ENCODE measurements around the gene SLC25A17. TPM values are rescaled to one million over a fixed set of nuclear protein-coding genes. Genes with fewer than 3 reads are reported as not detected.

Gene SLC25A17
- total RNA-seq, 4 donors from 2014 or later, result 5.8 to 9.6 (median 8.4) TPM

DNA sequence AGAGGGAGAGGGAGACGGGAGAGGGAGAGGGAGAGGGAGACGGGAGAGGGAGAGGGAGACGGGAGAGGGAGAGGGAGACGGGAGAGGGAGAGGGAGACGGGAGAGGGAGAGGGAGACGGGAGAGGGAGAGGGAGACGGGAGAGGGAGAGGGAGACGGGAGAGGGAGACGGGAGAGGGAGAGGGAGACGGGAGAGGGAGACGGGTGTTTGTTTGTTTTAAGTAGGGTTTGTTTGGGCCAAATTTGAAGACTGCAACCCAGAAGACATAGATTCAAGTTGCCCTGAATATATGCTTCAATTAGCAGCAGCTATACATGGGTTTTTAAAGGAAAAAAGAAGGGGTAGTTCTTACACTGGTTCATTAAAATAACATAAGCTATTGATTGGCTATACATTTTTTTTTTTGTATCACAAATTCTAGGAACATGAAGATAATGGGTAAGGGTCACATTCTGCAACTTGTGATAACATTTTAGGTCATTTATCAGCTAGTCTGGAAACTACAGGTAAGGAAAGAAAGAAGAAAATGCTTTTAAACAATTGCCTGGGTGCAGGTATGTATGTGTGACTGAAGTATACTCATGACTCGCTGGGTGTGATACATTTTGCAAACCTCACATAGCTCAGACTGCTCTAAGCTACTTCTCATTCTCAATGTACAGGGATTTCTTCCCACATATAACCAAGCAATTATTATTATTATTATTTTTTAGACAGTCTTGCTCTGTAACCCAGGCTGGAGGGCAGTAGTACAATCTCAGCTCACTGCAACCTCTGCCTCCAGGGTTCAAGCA is 72.5 kb downstream of the SLC25A17 start:
- 56% methylated on average over 8 of the region's 12 CpGs for WGBS
- Histone ChIP-seq H3K27ac (replicated peaks in 1 of 4) (no peak overlapping the region), H3K4me3 (no peak overlapping the region), H3K9me3 (no peaks in the 10 kb centered on the region), H3K4me1 (peaks cover 0 to 11% (median 0%) of the 10 kb centered on the region in 4 donors), H3K36me3 (no peaks in the 10 kb centered on the region), H3K27me3 (no peaks in the 10 kb centered on the region)
- TF ChIP-seq POLR2A (IDR thresholded peaks at IDR 0.05; ENCODE audit: low read depth) (no peak), EP300 (IDR thresholded peaks at IDR 0.05) (no peak), POLR2AphosphoS5 (IDR thresholded peaks at IDR 0.05) (no peak), CTCF (IDR thresholded peaks at IDR 0.05) (no peak)
- intact Hi-C loops (cut with DNase I), result no loop called here
- DNase-seq (ENCODE audit: extremely low spot score), result no peak

DNA sequence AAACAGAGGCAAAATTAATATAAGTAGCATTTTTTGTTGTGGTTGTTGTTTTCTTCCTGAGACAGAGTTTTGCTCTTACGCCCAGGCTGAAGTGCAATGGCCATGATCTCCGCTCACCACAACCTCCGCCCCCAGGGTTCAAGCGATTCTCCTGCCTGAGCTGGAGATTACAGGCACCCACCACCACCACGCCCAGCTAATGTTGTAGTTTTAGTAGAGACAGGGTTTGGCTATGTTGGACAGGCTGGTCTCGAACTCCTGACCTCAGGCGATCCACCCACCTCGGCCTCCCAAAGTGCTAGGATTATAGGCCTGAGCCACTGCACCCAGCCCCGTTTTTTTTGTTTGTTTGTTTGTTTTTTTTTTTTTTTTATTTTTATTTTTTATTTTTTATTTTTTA is 75.4 kb downstream of the SLC25A17 start:
- DNase-seq (ENCODE audit: extremely low spot score), result no peak
- no peak for TF ChIP-seq EP300 (IDR thresholded peaks at IDR 0.05)
- TF ChIP-seq CTCF (IDR thresholded peaks at IDR 0.05), result no peak
- TF ChIP-seq POLR2A (IDR thresholded peaks at IDR 0.05; ENCODE audit: low read depth), result no peak
- intact Hi-C loops (cut with DNase I), result no loop called here
- Histone ChIP-seq H3K27me3 (no peaks in the 10 kb centered on the region), H3K4me1 (peaks cover 0 to 6% (median 2%) of the 10 kb centered on the region in 4 donors), H3K36me3 (no peaks in the 10 kb centered on the region), H3K27ac (replicated peaks in 1 of 4) (no peak overlapping the region), H3K9me3 (no peaks in the 10 kb centered on the region), H3K4me3 (no peak overlapping the region)
- WGBS, result 94% methylated on average over 9 of the region's 9 CpGs

- Histone ChIP-seq H3K4me1 (peaks cover 0 to 6% (median 2%) of the 10 kb centered on the region in 4 donors), H3K27ac (replicated peaks in 1 of 4) (no peak overlapping the region), H3K4me3 (no peak overlapping the region), H3K27me3 (no peaks in the 10 kb centered on the region), H3K9me3 (no peaks in the 10 kb centered on the region), H3K36me3 (no peaks in the 10 kb centered on the region)
- 66% methylated on average over 4 of the region's 4 CpGs for WGBS
- intact Hi-C loops (cut with DNase I), result no loop called here
- no peak for TF ChIP-seq CTCF (IDR thresholded peaks at IDR 0.05)
- TF ChIP-seq POLR2AphosphoS5 (IDR thresholded peaks at IDR 0.05), result no peak
- no peak for TF ChIP-seq POLR2A (IDR thresholded peaks at IDR 0.05; ENCODE audit: low read depth)
- no peak for TF ChIP-seq EP300 (IDR thresholded peaks at IDR 0.05)
- DNase-seq (ENCODE audit: extremely low spot score), result no peak
These were observed 78.0 kb downstream of the SLC25A17 start for GRCh38 chr22:40741116-40741515.

GRCh38 chr22:40739721-40740120 is 79.4 kb downstream of the SLC25A17 start:
- TF ChIP-seq POLR2A (IDR thresholded peaks at IDR 0.05; ENCODE audit: low read depth), result no peak
- no peak for TF ChIP-seq EP300 (IDR thresholded peaks at IDR 0.05)
- TF ChIP-seq CTCF (IDR thresholded peaks at IDR 0.05), result no peak
- no peak for TF ChIP-seq POLR2AphosphoS5 (IDR thresholded peaks at IDR 0.05)
- no peaks in the 10 kb centered on the region for H3K27me3 ChIP-seq

More at GRCh38 chr22:40739721-40740120, 79.4 kb downstream of the SLC25A17 start:
- intact Hi-C loops (cut with DNase I), result no loop called here
- H3K4me3 ChIP-seq, result no peak overlapping the region
- no peaks in the 10 kb centered on the region for H3K9me3 ChIP-seq
- DNase-seq (ENCODE audit: extremely low spot score), result no peak
- no peaks in the 10 kb centered on the region for H3K36me3 ChIP-seq
- no peak overlapping the region for H3K27ac ChIP-seq (replicated peaks in 1 of 4)
- WGBS, result 50% methylated on average over 3 of the region's 3 CpGs
- H3K4me1 ChIP-seq, result peaks cover 0 to 6% (median 2%) of the 10 kb centered on the region in 4 donors

Measured in esophagus muscularis mucosa (tissue), 4 donors.